Upper lobe of right lung (tissue), 1 donor: ENCODE measurements around the gene CD207. TPM values are rescaled to one million over a fixed set of nuclear protein-coding genes. Genes with fewer than 3 reads are reported as not detected.

Experiments used
- ATAC-seq: fragments of 200-7000 bp; cut with Tn5 transposase; one replicate; pipeline ENCODE4 v1.9.1; 2020; ENCODE audit warnings: mild to moderate bottlenecking, moderate library complexity
- DNase-seq: peaks from one replicate; pipeline ENCODE4 v3.0.0-alpha.2; 2020
- H3K27ac ChIP-seq: fragments of 200-600 bp; one replicate; pipeline ENCODE4 v1.8.0; 2022
- H3K27me3 ChIP-seq: fragments of 200-600 bp; one replicate; pipeline ENCODE4 v1.8.0; 2022; ENCODE audit warnings: mild to moderate bottlenecking
- H3K36me3 ChIP-seq: fragments of 200-600 bp; one replicate; pipeline ENCODE4 v1.8.0; 2022
- H3K4me1 ChIP-seq: fragments of 200-600 bp; one replicate; pipeline ENCODE4 v1.8.0; 2022
- H3K4me3 ChIP-seq: fragments of 200-600 bp; one replicate; pipeline ENCODE4 v1.8.0; 2022; ENCODE audit warnings: mild to moderate bottlenecking
- H3K9me3 ChIP-seq: fragments of 200-600 bp; one replicate; pipeline ENCODE4 v1.8.0; 2022
- intact Hi-C: fragments of 100-400 bp; cut with DNase I; formaldehyde crosslinking; loops from one replicate; pipeline ENCODE4 v1.11.0; 2022
- total RNA-seq: library from RNA; stranded (reverse); fragmentation: NEBNext Ultra II Directional; extraction: Animal tissue kit (Norgen Biotek cat#: 25700); gene quantifications from one replicate; pipeline ENCODE4 v1.2.1, GENCODE V29; 2021
- TF ChIP-seq, protein P1 (sequence below): fragments of 200-600 bp; IDR thresholded peaks from one replicate; pipeline ENCODE4 v1.8.0; 2022; ENCODE audit warnings: antibody characterized with exemption
- donor health status: DM: no; HTN: yes; CAD: no; lungs with severe emphysema.

The CD207 gene
- total RNA-seq, 1 donor from 2014 or later = 3.6 TPM

DNA sequence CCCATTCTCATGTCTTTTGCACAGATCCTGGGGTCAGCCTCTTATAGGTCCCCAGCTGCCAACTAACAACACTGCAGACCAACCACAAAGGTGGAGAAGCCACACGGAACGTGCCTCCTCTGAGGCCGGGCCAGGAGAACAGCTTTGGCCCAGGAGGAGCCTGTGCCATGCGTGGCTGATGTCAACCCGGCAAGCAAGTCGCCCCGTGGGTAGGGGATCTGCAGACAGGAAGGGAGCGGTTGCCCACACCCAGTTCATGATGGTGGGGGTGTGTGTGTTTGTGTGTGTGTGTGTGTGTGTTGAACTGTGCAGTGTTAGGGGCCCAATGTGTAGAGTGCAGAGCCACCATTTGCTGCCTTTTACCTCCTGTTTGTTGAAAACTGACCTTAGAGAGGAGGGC, 12.8 kb downstream of the CD207 start:
- Histone ChIP-seq H3K4me1 (no peaks in the 10 kb centered on the region), H3K4me3 (no peak overlapping the region), H3K27me3 (peaks cover 6% of the 10 kb centered on the region), H3K27ac (no peak overlapping the region), H3K9me3 (no peaks in the 10 kb centered on the region), H3K36me3 (no peaks in the 10 kb centered on the region)
- TF ChIP-seq, protein P1, sequence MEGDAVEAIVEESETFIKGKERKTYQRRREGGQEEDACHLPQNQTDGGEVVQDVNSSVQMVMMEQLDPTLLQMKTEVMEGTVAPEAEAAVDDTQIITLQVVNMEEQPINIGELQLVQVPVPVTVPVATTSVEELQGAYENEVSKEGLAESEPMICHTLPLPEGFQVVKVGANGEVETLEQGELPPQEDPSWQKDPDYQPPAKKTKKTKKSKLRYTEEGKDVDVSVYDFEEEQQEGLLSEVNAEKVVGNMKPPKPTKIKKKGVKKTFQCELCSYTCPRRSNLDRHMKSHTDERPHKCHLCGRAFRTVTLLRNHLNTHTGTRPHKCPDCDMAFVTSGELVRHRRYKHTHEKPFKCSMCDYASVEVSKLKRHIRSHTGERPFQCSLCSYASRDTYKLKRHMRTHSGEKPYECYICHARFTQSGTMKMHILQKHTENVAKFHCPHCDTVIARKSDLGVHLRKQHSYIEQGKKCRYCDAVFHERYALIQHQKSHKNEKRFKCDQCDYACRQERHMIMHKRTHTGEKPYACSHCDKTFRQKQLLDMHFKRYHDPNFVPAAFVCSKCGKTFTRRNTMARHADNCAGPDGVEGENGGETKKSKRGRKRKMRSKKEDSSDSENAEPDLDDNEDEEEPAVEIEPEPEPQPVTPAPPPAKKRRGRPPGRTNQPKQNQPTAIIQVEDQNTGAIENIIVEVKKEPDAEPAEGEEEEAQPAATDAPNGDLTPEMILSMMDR = no peak
- intact Hi-C loops = no loop called here
- DNase-seq (no peak), ATAC-seq (peak; percentile 21)

DNA sequence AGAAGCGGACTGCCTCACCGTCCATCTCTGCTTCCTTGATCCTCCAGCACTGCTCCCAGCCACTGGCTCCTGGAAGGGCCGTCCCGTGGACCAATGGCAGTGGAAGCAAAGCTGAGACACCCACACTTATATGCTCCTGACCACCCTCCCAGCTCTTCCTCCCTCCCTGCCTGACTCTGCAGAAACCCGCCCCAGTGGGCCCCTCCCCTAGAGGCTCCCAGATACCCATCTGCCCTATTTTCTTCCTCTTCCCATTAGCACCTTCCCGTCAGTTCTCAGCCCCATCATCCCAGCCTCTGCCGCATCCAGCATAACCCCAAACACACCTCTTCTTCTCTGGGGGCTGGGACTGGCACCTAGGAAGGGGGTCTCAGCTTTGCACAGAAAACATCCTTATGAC, 15.1 kb downstream of the CD207 start, which contains the start of gene CLEC4F:
TSS of gene CLEC4F (minus strand) at position 101 of the 400 bp plus-strand sequence. CDS start at position 25, 76 bp downstream.
- no peaks in the 10 kb centered on the region for H3K4me1 ChIP-seq
- H3K36me3 ChIP-seq = no peaks in the 10 kb centered on the region
- TF ChIP-seq, protein P1 = no peak
- no peak for DNase-seq
- H3K4me3 ChIP-seq = no peak within 1 kb of the TSS
- no peak within 1 kb of the TSS for H3K27ac ChIP-seq
- peaks cover 10% of the 10 kb centered on the region for H3K27me3 ChIP-seq
- intact Hi-C loops = no loop called here
- no peaks in the 10 kb centered on the region for H3K9me3 ChIP-seq
- ATAC-seq = peak; percentile 21

DNA sequence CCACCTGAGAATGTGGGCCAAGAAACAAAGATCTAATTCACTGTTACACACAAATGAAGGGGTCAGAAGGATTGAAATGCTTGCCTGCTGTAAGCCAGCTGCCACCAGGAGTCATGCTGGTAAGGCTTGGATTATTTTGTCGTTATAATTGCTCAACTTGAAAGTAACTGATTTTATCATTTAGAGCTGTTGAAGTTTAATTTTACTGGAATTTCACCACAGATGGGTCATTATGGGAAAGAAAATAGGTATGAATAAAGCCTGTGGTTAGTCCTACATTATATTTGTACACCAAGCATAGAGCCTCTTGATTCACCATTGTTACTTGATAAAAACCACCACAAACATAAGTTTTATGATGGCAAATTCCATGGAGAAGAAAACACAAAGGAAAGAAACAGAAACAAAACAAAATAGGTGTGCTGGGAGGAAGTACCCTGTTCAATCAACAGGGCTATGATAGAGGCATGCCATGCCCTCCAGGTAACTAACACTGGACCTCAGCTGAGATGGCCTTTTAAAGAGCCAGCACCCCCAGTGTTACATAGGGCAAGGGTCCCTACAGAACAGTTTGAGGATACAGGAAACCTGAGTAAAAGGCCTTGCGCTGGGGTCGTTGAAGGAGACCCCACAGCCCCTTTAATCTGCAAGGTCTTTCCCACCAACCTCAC, 18.2 kb downstream of the CD207 start:
- peaks cover 10% of the 10 kb centered on the region for H3K27me3 ChIP-seq
- H3K27ac ChIP-seq = no peak overlapping the region
- no peaks in the 10 kb centered on the region for H3K9me3 ChIP-seq
- H3K4me3 ChIP-seq = no peak overlapping the region
- intact Hi-C loops = no loop called here
- no peaks in the 10 kb centered on the region for H3K36me3 ChIP-seq
- H3K4me1 ChIP-seq = no peaks in the 10 kb centered on the region
- no peak for DNase-seq
- TF ChIP-seq, protein P1 = no peak
- ATAC-seq = no peak

DNA sequence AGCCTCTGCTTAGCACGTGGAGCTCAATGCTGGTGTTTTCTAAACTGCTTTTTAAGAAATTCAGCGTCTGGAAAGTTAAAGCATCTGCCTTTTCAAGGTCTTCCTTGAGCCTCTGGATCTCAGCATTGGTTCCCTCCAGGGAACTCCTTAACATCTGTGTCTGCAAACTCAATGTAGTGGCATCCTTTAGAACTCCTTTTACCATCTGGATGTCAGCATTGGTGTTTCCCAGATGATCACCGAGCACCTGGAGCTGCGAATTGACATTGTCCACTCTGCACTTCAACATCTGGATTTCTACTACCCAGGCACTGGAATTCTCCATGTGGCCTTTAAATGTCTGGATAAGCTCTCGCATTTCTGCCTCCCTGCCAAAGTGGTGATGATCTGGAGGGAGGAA, 18.9 kb downstream of the CD207 start:
- Histone ChIP-seq H3K36me3 (no peaks in the 10 kb centered on the region), H3K27ac (no peak overlapping the region), H3K9me3 (no peaks in the 10 kb centered on the region), H3K4me3 (no peak overlapping the region), H3K27me3 (peaks cover 10% of the 10 kb centered on the region), H3K4me1 (no peaks in the 10 kb centered on the region)
- DNase-seq (no peak), ATAC-seq (no peak)
- intact Hi-C loops = no loop called here
- TF ChIP-seq, protein P1 = no peak

DNA sequence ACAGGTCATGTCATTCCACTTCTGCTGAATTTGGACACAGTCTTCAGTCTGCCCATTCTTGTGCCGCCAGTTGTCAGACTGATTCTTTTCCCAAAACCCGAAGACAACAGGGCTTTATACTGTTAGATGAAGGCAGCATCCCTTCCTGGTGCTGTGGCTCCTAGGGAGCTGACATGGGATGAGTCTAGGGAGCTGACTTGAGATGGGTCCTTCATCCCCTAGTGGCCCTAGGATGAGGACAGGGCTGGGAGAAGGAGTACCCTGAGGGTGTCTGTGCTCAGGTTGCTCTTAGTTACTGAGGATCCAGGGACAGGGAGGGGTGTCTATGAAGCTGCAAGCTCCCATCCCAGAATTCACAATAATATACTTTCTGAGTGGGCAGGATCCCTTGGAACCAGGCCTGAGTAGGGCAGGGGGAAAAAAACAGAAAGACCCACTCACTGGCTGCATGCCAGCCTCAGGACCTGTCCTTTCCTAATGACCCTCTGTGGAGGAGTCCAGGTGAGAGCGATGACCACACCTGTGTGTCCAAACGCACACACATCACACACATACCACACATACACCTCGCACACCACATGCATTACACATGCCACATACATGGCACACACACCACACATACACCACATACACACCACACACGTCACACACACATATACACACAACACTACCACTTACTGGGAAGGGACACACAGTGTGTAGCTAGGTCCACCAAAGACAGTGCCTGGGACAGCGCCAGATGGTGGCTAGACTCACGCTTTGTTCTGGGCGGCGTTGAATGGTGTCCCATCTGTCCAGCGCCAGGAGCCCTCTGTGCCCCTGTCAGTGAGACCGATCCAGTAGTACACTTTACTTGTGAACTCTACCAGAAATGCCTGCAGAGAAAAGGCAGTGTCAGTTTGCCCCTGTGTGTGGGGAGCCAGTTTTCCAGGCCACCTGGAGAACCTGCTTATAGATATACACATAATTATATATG, 26.3 kb downstream of the CD207 start:
- Histone ChIP-seq H3K4me1 (no peaks in the 10 kb centered on the region), H3K27ac (no peak overlapping the region), H3K36me3 (no peaks in the 10 kb centered on the region), H3K4me3 (no peak overlapping the region), H3K9me3 (no peaks in the 10 kb centered on the region), H3K27me3 (no peaks in the 10 kb centered on the region)
- ATAC-seq (peak; percentile 30), DNase-seq (no peak)
- intact Hi-C loops = no loop called here
- TF ChIP-seq, protein P1 = no peak
